Endodermal cell (in vitro differentiated cells): Measurements from ENCODE around the gene QSOX1. TPM values are rescaled to one million over a fixed set of nuclear protein-coding genes. Genes with fewer than 3 reads are reported as not detected.

Experiments
- DNase-seq: peaks from one replicate; pipeline ENCODE4 v3.0.0-alpha.2; 2017
- H3K27ac ChIP-seq: 2 replicates; pipeline ENCODE4 v1.5.1; 2013; ENCODE audit warnings: mild to moderate bottlenecking, low read depth, low read length, moderate library complexity
- H3K27me3 ChIP-seq: 2 replicates; pipeline ENCODE4 v1.6.1; 2013; ENCODE audit warnings: mild to moderate bottlenecking, low read length, moderate library complexity; ENCODE audit not compliant: insufficient read depth, control insufficient read depth, poor library complexity, severe bottlenecking
- H3K36me3 ChIP-seq: 2 replicates; pipeline ENCODE4 v1.7.0; 2013; ENCODE audit warnings: mild to moderate bottlenecking, low read length, moderate library complexity; ENCODE audit not compliant: control insufficient read depth, insufficient read depth
- H3K4me1 ChIP-seq: one replicate; pipeline ENCODE4 v1.7.0; 2013; ENCODE audit warnings: low read length; ENCODE audit not compliant: control insufficient read depth, insufficient read depth
- H3K4me3 ChIP-seq: 2 replicates; pipeline ENCODE4 v1.5.1; 2013; ENCODE audit warnings: mild to moderate bottlenecking, low read length, moderate library complexity
- H3K9ac ChIP-seq: 2 replicates; pipeline ENCODE4 v1.6.1; 2013; ENCODE audit warnings: mild to moderate bottlenecking, low read length, moderate library complexity; ENCODE audit not compliant: poor library complexity, severe bottlenecking; ENCODE audit errors: extremely low read depth
- H3K9me3 ChIP-seq: 2 replicates; pipeline ENCODE4 v1.6.1; 2013; ENCODE audit warnings: mild to moderate bottlenecking, low read length, moderate library complexity; ENCODE audit not compliant: control insufficient read depth
- H3K27ac Mint-ChIP-seq: 2 replicates; pipeline ENCODE4 v1.8.0; 2020; ENCODE audit warnings: mixed read lengths
- H3K27me3 Mint-ChIP-seq: 2 replicates; pipeline ENCODE4 v1.8.0; 2021; ENCODE audit warnings: mild to moderate bottlenecking, mixed read lengths; ENCODE audit not compliant: insufficient read depth
- H3K36me3 Mint-ChIP-seq: 2 replicates; pipeline ENCODE4 v1.8.0; 2020; ENCODE audit warnings: low read depth, mixed read lengths
- H3K4me1 Mint-ChIP-seq: 2 replicates; pipeline ENCODE4 v1.8.0; 2020; ENCODE audit warnings: mixed read lengths
- H3K4me3 Mint-ChIP-seq: 2 replicates; pipeline ENCODE4 v1.8.0; 2020; ENCODE audit warnings: mild to moderate bottlenecking, moderate library complexity, mixed read lengths
- H3K9me3 Mint-ChIP-seq: 2 replicates; pipeline ENCODE4 v1.8.0; 2020; ENCODE audit warnings: mild to moderate bottlenecking, mixed read lengths
- CTCF ChIP-seq: fragments of 200-600 bp; sonication (generic); conservative IDR thresholded peaks from 2 replicates; pipeline ENCODE4 v1.5.0; 2021; ENCODE audit warnings: antibody characterized with exemption, mild to moderate bottlenecking
- WGBS, 2 experiments: methylation state at CpG; one replicate each; pipeline versions ENCODE4 v1.1.5 to v1.1.7; 2013; ENCODE audit warnings: missing lambda C conversion rate in 2 of 2, mixed read lengths in 1 of 2; ENCODE audit not compliant: insufficient coverage in 1 of 2, insufficient read length in 1 of 2; 5-methylcytosine and 5-hydroxymethylcytosine counted together
- total RNA-seq, 2 donors: library from RNA; stranded (reverse); fragmentation: NEBNext Ultra II Directional in 1 of 2; extraction: Animal tissue kit (Norgen Biotek cat#: 25700) in 1 of 2; gene quantifications; 2 replicates in 1 of 2; 3 replicates in 1 of 2; pipeline ENCODE4 v1.2.1, GENCODE V29; 2021

QSOX1 gene
- total RNA-seq, 2 donors from 2014 or later, result 77.9 to 116 TPM

GRCh38 chr1:180233191-180234011 lies 78.7 kb downstream of the QSOX1 start:
- Mint-ChIP-seq H3K4me1 (peaks cover 33% of the 10 kb centered on the region), H3K9me3 (no peaks in the 10 kb centered on the region), H3K27me3 (peaks cover 94% of the 10 kb centered on the region), H3K36me3 (no peaks in the 10 kb centered on the region), H3K27ac (no peak overlapping the region), H3K4me3 (no peak overlapping the region)
- peak; percentile 62 for DNase-seq
- H3K27ac ChIP-seq, result no peak overlapping the region
- TF ChIP-seq CTCF, result no peak
- no peaks in the 10 kb centered on the region for H3K9me3 ChIP-seq
- H3K9ac ChIP-seq, result no peak overlapping the region
- peaks cover 95% of the 10 kb centered on the region for H3K27me3 ChIP-seq
- no peaks in the 10 kb centered on the region for H3K36me3 ChIP-seq
- H3K4me3 ChIP-seq, result no peak overlapping the region
- WGBS, 2 experiments, result 2 to 4% methylated on average over 12 to 71 of the region's 71 CpGs
- H3K4me1 ChIP-seq, result peaks cover 7% of the 10 kb centered on the region

GRCh38 chr1:180234369-180235076 lies 79.9 kb downstream of the QSOX1 start:
- Histone ChIP-seq H3K4me1 (peaks cover 7% of the 10 kb centered on the region), H3K9ac (no peak overlapping the region), H3K27ac (no peak overlapping the region), H3K27me3 (peaks cover 95% of the 10 kb centered on the region), H3K4me3 (peak overlapping the region; percentile 68), H3K36me3 (no peaks in the 10 kb centered on the region), H3K9me3 (no peaks in the 10 kb centered on the region)
- Mint-ChIP-seq H3K27ac (no peak overlapping the region), H3K4me1 (peaks cover 42% of the 10 kb centered on the region), H3K4me3 (peak overlapping the region; percentile 51), H3K36me3 (no peaks in the 10 kb centered on the region), H3K27me3 (peaks cover 96% of the 10 kb centered on the region), H3K9me3 (no peaks in the 10 kb centered on the region)
- TF ChIP-seq CTCF, result no peak
- WGBS, 2 experiments, result 1% methylated on average over 16 to 51 of the region's 51 CpGs
- peak; percentile 86 for DNase-seq

GRCh38 chr1:180235077-180235501 lies 80.4 kb downstream of the QSOX1 start:
- no peaks in the 10 kb centered on the region for H3K36me3 ChIP-seq
- H3K9ac ChIP-seq, result no peak overlapping the region
- H3K4me3 ChIP-seq, result peak overlapping the region; percentile 68
- Mint-ChIP-seq H3K27me3 (peaks cover 99% of the 10 kb centered on the region), H3K27ac (no peak overlapping the region), H3K4me1 (peaks cover 42% of the 10 kb centered on the region), H3K4me3 (peak overlapping the region; percentile 51), H3K9me3 (no peaks in the 10 kb centered on the region), H3K36me3 (no peaks in the 10 kb centered on the region)
- peaks cover 7% of the 10 kb centered on the region for H3K4me1 ChIP-seq
- H3K27ac ChIP-seq, result no peak overlapping the region
- peak; percentile 81 for DNase-seq
- H3K9me3 ChIP-seq, result no peaks in the 10 kb centered on the region
- 0 to 1% methylated on average over 17 to 30 of the region's 30 CpGs for WGBS, 2 experiments
- TF ChIP-seq CTCF, result no peak
- H3K27me3 ChIP-seq, result peaks cover 100% of the 10 kb centered on the region
